WERI-Rb-1 (cell line): ENCODE results near the gene TRABD2B.

Experiments used
- DNase-seq: peaks from one replicate; pipeline ENCODE4 v3.0.0-alpha.2; 2020
- H3K27ac ChIP-seq: fragments of 250-450 bp; sonication (Bioruptor Pico); 2 replicates; pipeline ENCODE4 v1.5.1; 2020; ENCODE audit warnings: mild to moderate bottlenecking, moderate library complexity
- H3K27me3 ChIP-seq: fragments of 250-450 bp; sonication (Bioruptor Pico); 2 replicates; pipeline ENCODE4 v1.5.1; 2021; ENCODE audit warnings: mild to moderate bottlenecking, low read depth, moderate library complexity; ENCODE audit not compliant: insufficient read depth, severe bottlenecking
- H3K36me3 ChIP-seq: fragments of 250-450 bp; sonication (Bioruptor Pico); 2 replicates; pipeline ENCODE4 v1.5.1; 2020; ENCODE audit warnings: mild to moderate bottlenecking, moderate library complexity
- H3K4me3 ChIP-seq: 2 replicates; pipeline ENCODE4 v1.5.1; 2011; ENCODE audit warnings: low read depth, mild to moderate bottlenecking, control low read depth, low read length
- H3K9me3 ChIP-seq: fragments of 250-450 bp; sonication (Bioruptor Pico); 2 replicates; pipeline ENCODE4 v1.5.1; 2021; ENCODE audit warnings: mild to moderate bottlenecking, moderate library complexity; ENCODE audit not compliant: severe bottlenecking
- TF ChIP-seq, protein P1 (sequence below): IDR thresholded peaks from 2 replicates; pipeline ENCODE4 v1.5.1; 2011; ENCODE audit warnings: low read depth, mild to moderate bottlenecking, control low read depth, inconsistent platforms, low read length

TRABD2B gene

GRCh38 chr1:47981667-47982350 lies 15.4 kb downstream of the TRABD2B start:
- H3K27me3 ChIP-seq: no peaks in the 10 kb centered on the region
- no peak for DNase-seq
- no peak overlapping the region for H3K4me3 ChIP-seq
- H3K36me3 ChIP-seq: no peaks in the 10 kb centered on the region
- H3K9me3 ChIP-seq: no peaks in the 10 kb centered on the region
- no peak overlapping the region for H3K27ac ChIP-seq
- TF ChIP-seq, protein P1, sequence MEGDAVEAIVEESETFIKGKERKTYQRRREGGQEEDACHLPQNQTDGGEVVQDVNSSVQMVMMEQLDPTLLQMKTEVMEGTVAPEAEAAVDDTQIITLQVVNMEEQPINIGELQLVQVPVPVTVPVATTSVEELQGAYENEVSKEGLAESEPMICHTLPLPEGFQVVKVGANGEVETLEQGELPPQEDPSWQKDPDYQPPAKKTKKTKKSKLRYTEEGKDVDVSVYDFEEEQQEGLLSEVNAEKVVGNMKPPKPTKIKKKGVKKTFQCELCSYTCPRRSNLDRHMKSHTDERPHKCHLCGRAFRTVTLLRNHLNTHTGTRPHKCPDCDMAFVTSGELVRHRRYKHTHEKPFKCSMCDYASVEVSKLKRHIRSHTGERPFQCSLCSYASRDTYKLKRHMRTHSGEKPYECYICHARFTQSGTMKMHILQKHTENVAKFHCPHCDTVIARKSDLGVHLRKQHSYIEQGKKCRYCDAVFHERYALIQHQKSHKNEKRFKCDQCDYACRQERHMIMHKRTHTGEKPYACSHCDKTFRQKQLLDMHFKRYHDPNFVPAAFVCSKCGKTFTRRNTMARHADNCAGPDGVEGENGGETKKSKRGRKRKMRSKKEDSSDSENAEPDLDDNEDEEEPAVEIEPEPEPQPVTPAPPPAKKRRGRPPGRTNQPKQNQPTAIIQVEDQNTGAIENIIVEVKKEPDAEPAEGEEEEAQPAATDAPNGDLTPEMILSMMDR: no peak

DNA sequence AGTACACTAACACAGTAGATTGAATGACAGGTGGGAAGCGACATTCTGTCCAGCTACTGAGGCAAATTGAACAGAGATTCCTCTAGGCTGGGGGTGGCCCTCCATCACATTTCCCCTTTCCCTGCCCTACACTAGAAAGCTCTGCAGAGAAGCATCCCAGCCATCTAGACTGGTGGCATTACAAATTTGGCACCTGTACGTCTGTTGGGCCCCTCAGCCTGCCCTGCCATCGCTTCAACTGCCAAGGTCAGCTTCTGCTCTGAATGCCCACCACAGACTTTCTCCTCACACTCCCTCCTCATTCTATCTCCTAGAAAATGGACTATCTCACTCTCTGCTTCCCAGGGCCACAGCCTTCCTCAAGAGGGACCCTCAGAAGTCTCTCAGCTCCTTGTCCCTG lies 16.7 kb downstream of the TRABD2B start:
- no peaks in the 10 kb centered on the region for H3K9me3 ChIP-seq
- H3K27ac ChIP-seq: no peak overlapping the region
- no peak for DNase-seq
- TF ChIP-seq, protein P1: no peak
- H3K36me3 ChIP-seq: no peaks in the 10 kb centered on the region
- no peaks in the 10 kb centered on the region for H3K27me3 ChIP-seq
- H3K4me3 ChIP-seq: no peak overlapping the region

DNA sequence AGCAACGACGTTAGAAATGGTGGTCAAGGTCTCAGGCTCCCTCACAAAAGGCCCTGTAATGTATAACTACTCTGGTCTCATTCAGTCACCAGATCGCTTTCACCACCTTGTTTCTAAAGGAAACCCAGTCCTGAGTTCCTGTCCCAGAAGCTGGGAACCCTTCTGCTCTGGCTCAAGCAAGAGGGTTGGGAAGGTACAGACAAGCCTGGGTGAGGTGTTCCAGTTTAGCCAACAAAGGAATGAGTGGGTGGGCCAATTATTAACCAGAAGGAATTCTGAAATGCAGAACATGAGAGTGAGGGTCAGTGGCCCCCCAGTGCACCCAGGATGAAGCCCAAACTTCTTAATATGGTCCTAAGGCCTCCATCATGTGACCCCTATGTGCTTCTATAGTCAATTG lies 17.5 kb downstream of the TRABD2B start:
- TF ChIP-seq, protein P1: no peak
- H3K27ac ChIP-seq: no peak overlapping the region

GRCh38 chr1:47978486-47978885 lies 18.7 kb downstream of the TRABD2B start:
- TF ChIP-seq, protein P1: no peak
- DNase-seq: no peak
- H3K9me3 ChIP-seq: no peaks in the 10 kb centered on the region
- H3K27me3 ChIP-seq: no peaks in the 10 kb centered on the region
- no peaks in the 10 kb centered on the region for H3K36me3 ChIP-seq
- no peak overlapping the region for H3K27ac ChIP-seq
- no peak overlapping the region for H3K4me3 ChIP-seq

More for the DNA sequence above, 17.5 kb downstream of the TRABD2B start:
- no peaks in the 10 kb centered on the region for H3K36me3 ChIP-seq
- H3K9me3 ChIP-seq: no peaks in the 10 kb centered on the region
- DNase-seq: no peak
- H3K4me3 ChIP-seq: no peak overlapping the region
- H3K27me3 ChIP-seq: no peaks in the 10 kb centered on the region

DNA sequence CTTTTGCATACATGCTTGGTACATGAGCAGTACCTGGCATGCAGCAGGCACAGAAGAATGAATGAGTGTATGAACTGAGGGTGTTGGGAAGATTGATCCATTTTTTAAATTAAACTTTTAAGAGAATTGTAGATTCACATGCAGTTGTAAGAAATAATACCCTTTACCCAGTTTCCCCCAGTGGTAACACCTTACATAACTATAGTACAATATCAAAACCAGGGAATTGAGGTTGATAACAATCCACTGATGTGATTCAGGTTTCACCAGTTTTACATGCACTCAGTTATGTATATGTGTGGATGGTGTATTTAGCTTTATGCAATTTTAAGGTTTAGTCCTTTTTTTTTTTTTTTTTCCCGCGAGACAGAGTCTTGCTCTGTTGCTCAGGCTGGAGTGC lies 20.5 kb downstream of the TRABD2B start:
- no peak for DNase-seq
- H3K27ac ChIP-seq: no peak overlapping the region
- H3K36me3 ChIP-seq: no peaks in the 10 kb centered on the region
- TF ChIP-seq, protein P1: no peak
- H3K4me3 ChIP-seq: no peak overlapping the region
- no peaks in the 10 kb centered on the region for H3K27me3 ChIP-seq
- no peaks in the 10 kb centered on the region for H3K9me3 ChIP-seq

DNA sequence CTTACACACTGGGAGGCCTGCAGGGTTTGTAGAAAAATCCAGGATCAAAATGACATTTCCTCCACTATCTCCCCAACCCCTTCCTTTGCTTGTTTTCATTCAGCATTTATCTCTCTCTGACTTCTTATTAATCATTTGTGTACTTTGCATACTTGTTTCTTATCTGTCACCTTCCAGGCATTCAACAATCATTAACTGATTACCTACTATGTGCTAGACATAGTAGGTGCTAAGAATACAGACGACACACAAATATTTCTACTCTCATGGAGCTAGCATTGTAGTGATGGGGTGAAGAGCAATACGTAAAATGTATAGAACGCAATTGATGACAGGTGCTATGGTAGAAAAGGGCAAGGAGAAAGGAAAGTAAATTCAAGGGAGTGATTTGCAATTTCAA lies 20.9 kb downstream of the TRABD2B start:
- no peak overlapping the region for H3K4me3 ChIP-seq
- DNase-seq: no peak
- no peaks in the 10 kb centered on the region for H3K36me3 ChIP-seq
- H3K27ac ChIP-seq: no peak overlapping the region
- H3K27me3 ChIP-seq: no peaks in the 10 kb centered on the region
- H3K9me3 ChIP-seq: no peaks in the 10 kb centered on the region
- TF ChIP-seq, protein P1: no peak
